Osteoblast (primary cell): Measurements from ENCODE around the gene APOC3. TPM values are rescaled to one million over a fixed set of nuclear protein-coding genes. Genes with fewer than 3 reads are reported as not detected.
A peak's percentile ranks its signal among the peaks of the same experiment; 100 is the strongest.

Experiments used
- DNase-seq: peaks from one replicate; pipeline ENCODE4 v3.0.0; 2011; ENCODE audit warnings: low spot score, mixed read lengths; ENCODE audit not compliant: insufficient read length; ENCODE audit errors: missing footprints
- H2AFZ ChIP-seq: 2 replicates; pipeline ENCODE4 v1.6.0; 2011; ENCODE audit warnings: mild to moderate bottlenecking, low read length
- H3K27ac ChIP-seq: 2 replicates; pipeline ENCODE4 v1.5.1; 2011; ENCODE audit warnings: mild to moderate bottlenecking, low read depth, low read length, moderate library complexity
- H3K27me3 ChIP-seq: 2 replicates; pipeline ENCODE4 v1.6.0; 2012; ENCODE audit warnings: mild to moderate bottlenecking, control low read depth, inconsistent platforms, low read length, moderate library complexity; ENCODE audit not compliant: insufficient read depth
- H3K36me3 ChIP-seq: 2 replicates; pipeline ENCODE4 v1.5.1; 2011; ENCODE audit warnings: mild to moderate bottlenecking, low read length, control low read depth, moderate library complexity; ENCODE audit not compliant: insufficient read depth
- H3K4me1 ChIP-seq: 2 replicates; pipeline ENCODE4 v1.5.1; 2011; ENCODE audit warnings: mild to moderate bottlenecking, low read length, control low read depth, moderate library complexity; ENCODE audit not compliant: insufficient read depth
- H3K4me2 ChIP-seq: 2 replicates; pipeline ENCODE4 v1.6.0; 2011; ENCODE audit warnings: mild to moderate bottlenecking, low read length; ENCODE audit not compliant: insufficient read depth
- H3K4me3 ChIP-seq: fragments of 200-600 bp; sonication (generic); 3 replicates; pipeline ENCODE4 v1.5.1; 2012; ENCODE audit warnings: mild to moderate bottlenecking, low read length, inconsistent platforms; ENCODE audit not compliant: insufficient read depth
- H3K79me2 ChIP-seq: 2 replicates; pipeline ENCODE4 v1.6.0; 2012; ENCODE audit warnings: mild to moderate bottlenecking, low read length, control low read depth, inconsistent platforms; ENCODE audit not compliant: insufficient read depth
- H3K9me3 ChIP-seq: 2 replicates; pipeline ENCODE4 v1.5.1; 2011; ENCODE audit warnings: low read depth, low read length, control low read depth
- H4K20me1 ChIP-seq: 2 replicates; pipeline ENCODE4 v1.6.0; 2012; ENCODE audit warnings: mild to moderate bottlenecking, low read length, control low read depth; ENCODE audit not compliant: insufficient read depth
- total RNA-seq: library from RNA; depleted of rRNA; stranded (reverse); fragments of >200 nt; gene quantifications from 2 replicates; pipeline ENCODE4 v1.2.3, GENCODE V29; 2012
- TF ChIP-seq, protein P1 (sequence below): IDR thresholded peaks from 2 replicates; pipeline ENCODE4 v1.5.1; 2011; ENCODE audit warnings: mild to moderate bottlenecking, low read depth, low read length, moderate library complexity; ENCODE audit errors: extremely low read depth

APOC3 gene
- total RNA-seq, 1 donor: not detected

DNA sequence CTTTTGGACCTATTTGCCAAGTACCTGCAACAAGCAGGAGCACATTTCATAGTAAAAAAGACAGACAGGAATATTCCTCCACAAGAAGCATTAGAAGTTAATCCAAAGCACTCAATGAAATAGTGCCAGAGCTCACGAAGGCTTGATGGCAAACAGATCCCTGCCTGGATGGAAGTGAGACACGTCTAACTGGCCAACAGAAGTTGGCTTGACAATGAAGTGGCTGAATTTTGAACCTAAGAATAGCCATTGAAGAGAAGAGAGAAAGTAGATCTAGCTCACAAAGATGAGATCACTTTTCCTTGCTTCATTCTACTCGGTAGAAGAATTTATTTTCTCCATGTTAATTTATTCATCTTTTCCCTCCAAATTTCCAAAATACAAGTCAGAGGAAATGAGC is 38.4 kb downstream of the APOC3 start:
- Histone ChIP-seq H4K20me1 (no peaks in the 10 kb centered on the region), H3K79me2 (no peaks in the 10 kb centered on the region), H3K27ac (no peak overlapping the region), H3K27me3 (no peaks in the 10 kb centered on the region), H3K4me1 (peaks cover 56% of the 10 kb centered on the region), H2AFZ (no peak overlapping the region), H3K9me3 (no peaks in the 10 kb centered on the region), H3K36me3 (peaks cover 46% of the 10 kb centered on the region), H3K4me3 (no peak overlapping the region), H3K4me2 (no peak overlapping the region)
- TF ChIP-seq, protein P1, sequence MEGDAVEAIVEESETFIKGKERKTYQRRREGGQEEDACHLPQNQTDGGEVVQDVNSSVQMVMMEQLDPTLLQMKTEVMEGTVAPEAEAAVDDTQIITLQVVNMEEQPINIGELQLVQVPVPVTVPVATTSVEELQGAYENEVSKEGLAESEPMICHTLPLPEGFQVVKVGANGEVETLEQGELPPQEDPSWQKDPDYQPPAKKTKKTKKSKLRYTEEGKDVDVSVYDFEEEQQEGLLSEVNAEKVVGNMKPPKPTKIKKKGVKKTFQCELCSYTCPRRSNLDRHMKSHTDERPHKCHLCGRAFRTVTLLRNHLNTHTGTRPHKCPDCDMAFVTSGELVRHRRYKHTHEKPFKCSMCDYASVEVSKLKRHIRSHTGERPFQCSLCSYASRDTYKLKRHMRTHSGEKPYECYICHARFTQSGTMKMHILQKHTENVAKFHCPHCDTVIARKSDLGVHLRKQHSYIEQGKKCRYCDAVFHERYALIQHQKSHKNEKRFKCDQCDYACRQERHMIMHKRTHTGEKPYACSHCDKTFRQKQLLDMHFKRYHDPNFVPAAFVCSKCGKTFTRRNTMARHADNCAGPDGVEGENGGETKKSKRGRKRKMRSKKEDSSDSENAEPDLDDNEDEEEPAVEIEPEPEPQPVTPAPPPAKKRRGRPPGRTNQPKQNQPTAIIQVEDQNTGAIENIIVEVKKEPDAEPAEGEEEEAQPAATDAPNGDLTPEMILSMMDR: no peak
- no peak for DNase-seq

GRCh38 chr11:116869610-116870009 is 39.9 kb downstream of the APOC3 start:
- Histone ChIP-seq H2AFZ (no peak overlapping the region), H3K79me2 (no peaks in the 10 kb centered on the region), H4K20me1 (no peaks in the 10 kb centered on the region), H3K4me1 (peaks cover 54% of the 10 kb centered on the region), H3K27me3 (no peaks in the 10 kb centered on the region), H3K4me3 (no peak overlapping the region), H3K27ac (no peak overlapping the region), H3K36me3 (peaks cover 50% of the 10 kb centered on the region), H3K9me3 (no peaks in the 10 kb centered on the region), H3K4me2 (no peak overlapping the region)
- no peak for DNase-seq
- TF ChIP-seq, protein P1: no peak

DNA sequence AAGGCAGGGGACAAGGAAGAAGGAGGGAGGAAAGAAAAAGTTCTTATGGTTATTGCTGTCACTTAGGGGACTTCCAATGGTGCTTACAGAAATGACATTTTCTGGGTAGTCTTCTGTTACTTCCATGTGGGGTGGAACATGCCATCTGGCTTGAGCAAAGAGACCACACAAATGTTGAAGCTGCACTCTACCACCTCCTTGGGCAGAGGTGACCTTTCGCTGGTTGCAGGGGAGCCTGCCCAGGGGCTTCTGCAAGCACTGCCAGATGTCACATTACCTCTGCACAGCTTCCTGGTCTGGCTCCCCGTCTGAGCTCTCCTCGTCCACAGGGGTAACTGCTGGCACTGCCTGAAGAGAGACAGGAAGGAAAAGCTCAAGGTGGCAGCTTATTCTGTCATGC is 40.3 kb downstream of the APOC3 start:
- no peaks in the 10 kb centered on the region for H3K79me2 ChIP-seq
- H3K27ac ChIP-seq: no peak overlapping the region
- peaks cover 53% of the 10 kb centered on the region for H3K36me3 ChIP-seq
- TF ChIP-seq, protein P1: no peak
- H3K27me3 ChIP-seq: no peaks in the 10 kb centered on the region
- no peaks in the 10 kb centered on the region for H4K20me1 ChIP-seq
- H3K9me3 ChIP-seq: no peaks in the 10 kb centered on the region
- DNase-seq: no peak
- H2AFZ ChIP-seq: no peak overlapping the region
- no peak overlapping the region for H3K4me3 ChIP-seq
- peaks cover 54% of the 10 kb centered on the region for H3K4me1 ChIP-seq
- H3K4me2 ChIP-seq: no peak overlapping the region

- peaks cover 43% of the 10 kb centered on the region for H3K4me1 ChIP-seq
- peak overlapping the region; percentile 43 for H3K4me2 ChIP-seq
- no peak overlapping the region for H2AFZ ChIP-seq
- DNase-seq: peak; percentile 70
- H3K27me3 ChIP-seq: no peaks in the 10 kb centered on the region
- H3K9me3 ChIP-seq: no peaks in the 10 kb centered on the region
- TF ChIP-seq, protein P1: no peak
- no peak overlapping the region for H3K4me3 ChIP-seq
- peak overlapping the region; percentile 83 for H3K27ac ChIP-seq
- H3K36me3 ChIP-seq: peaks cover 61% of the 10 kb centered on the region
- H3K79me2 ChIP-seq: no peaks in the 10 kb centered on the region
- no peaks in the 10 kb centered on the region for H4K20me1 ChIP-seq
These were observed 41.5 kb downstream of the APOC3 start for GRCh38 chr11:116871248-116871647.
